AG04450 (cell line): ENCODE measurements around the gene TPST1. TPM values are rescaled to one million over a fixed set of nuclear protein-coding genes. Genes with fewer than 3 reads are reported as not detected.
"Not testable (repeated sequence)": the region's sequence is repeated elsewhere in the genome, so short reads cannot be mapped to it uniquely, and the experiment has no call there.

ENCODE experiments used
- CTCF ChIA-PET: fragments of 300-600, 350-600 bp; formaldehyde crosslinking; extraction: SDS; loops from one replicate; lab custom pipeline; 2022; ENCODE audit warnings: antibody characterized with exemption, inconsistent platforms; lab: Charles Lee
- POLR2A ChIA-PET: fragments of 350-600 bp; formaldehyde crosslinking; extraction: SDS; loops from one replicate; lab custom pipeline; 2021; ENCODE audit warnings: antibody characterized with exemption, inconsistent platforms; lab: Yijun Ruan, JAX
- DNase-seq: peaks from one replicate; pipeline ENCODE4 v3.0.0-alpha.2; 2011; ENCODE audit warnings: low read depth, low spot score
- H3K27ac ChIP-seq: one replicate; pipeline ENCODE4 v1.5.1; 2012; ENCODE audit warnings: low read depth, low read length, control low read depth
- H3K27me3 ChIP-seq: one replicate; pipeline ENCODE4 v1.6.0; 2012; ENCODE audit warnings: low read length; ENCODE audit not compliant: control insufficient read depth, insufficient read depth
- H3K4me3 ChIP-seq: 2 replicates; pipeline ENCODE4 v1.5.1; 2011; ENCODE audit warnings: mild to moderate bottlenecking, low read depth, low read length, control low read depth
- H3K9me3 ChIP-seq: 2 replicates; pipeline ENCODE4 v1.5.1; 2012; ENCODE audit warnings: low read length; ENCODE audit not compliant: control insufficient read depth, insufficient read depth
- polyA plus RNA-seq: library from polyadenylated mRNA; depleted of rRNA; stranded (reverse); fragments of >200 nt; gene quantifications from 2 replicates; pipeline ENCODE4 v1.2.3, GENCODE V29; 2011
- TF ChIP-seq, protein P1 (sequence below): IDR thresholded peaks from 2 replicates; pipeline ENCODE4 v1.5.1; 2011; ENCODE audit warnings: low read depth, low read length, control low read depth, inconsistent platforms

The TPST1 gene
- polyA plus RNA-seq, 1 experiment: 129 TPM

DNA sequence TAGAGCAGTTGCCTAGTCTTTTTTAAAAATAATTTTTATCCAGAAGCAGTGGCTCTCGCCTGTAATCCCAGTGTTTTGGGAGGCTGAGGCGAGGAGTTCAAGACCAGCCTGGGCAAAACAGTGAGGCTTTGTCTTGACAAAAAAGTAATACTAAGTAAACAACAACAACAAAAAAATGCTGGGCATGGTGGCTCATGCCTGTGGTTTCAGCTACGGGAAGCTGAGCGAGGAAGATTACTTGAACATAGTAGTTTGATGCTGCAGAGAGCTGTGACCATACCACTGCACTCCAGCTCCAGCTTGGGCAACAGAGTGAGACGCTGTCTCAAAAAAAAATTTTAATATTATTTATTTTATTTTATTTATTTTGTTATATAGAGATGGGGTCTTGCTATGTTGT, 31.3 kb upstream of the TPST1 start:
- Histone ChIP-seq H3K27me3 (no peaks in the 10 kb centered on the region), H3K4me3 (no peak overlapping the region), H3K27ac (no peak overlapping the region), H3K9me3 (peaks cover 6% of the 10 kb centered on the region)
- DNase-seq: no peak
- TF ChIP-seq, protein P1, sequence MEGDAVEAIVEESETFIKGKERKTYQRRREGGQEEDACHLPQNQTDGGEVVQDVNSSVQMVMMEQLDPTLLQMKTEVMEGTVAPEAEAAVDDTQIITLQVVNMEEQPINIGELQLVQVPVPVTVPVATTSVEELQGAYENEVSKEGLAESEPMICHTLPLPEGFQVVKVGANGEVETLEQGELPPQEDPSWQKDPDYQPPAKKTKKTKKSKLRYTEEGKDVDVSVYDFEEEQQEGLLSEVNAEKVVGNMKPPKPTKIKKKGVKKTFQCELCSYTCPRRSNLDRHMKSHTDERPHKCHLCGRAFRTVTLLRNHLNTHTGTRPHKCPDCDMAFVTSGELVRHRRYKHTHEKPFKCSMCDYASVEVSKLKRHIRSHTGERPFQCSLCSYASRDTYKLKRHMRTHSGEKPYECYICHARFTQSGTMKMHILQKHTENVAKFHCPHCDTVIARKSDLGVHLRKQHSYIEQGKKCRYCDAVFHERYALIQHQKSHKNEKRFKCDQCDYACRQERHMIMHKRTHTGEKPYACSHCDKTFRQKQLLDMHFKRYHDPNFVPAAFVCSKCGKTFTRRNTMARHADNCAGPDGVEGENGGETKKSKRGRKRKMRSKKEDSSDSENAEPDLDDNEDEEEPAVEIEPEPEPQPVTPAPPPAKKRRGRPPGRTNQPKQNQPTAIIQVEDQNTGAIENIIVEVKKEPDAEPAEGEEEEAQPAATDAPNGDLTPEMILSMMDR: no peak
- ChIA-PET POLR2A (no interaction called here), CTCF (no interaction called here)

DNA sequence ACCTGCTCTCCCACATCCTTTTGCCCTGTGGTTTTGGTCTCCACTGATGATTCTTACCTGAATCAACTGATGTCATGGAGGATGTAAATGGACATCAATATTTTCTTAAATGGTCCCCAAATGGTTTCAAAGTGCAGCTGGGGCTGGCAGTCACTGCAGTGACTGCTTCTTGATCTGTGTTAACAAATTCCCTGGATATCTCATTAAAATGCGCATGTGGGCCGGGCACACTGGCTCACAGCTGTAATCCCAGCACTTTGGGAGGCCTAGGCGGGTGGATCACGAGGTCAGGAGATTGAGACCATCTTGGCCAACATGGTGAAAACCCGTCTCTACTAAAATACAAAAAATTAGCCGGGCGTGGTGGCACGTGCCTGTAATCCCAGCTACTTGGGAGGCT, 30.1 kb upstream of the TPST1 start:
- POLR2A ChIA-PET, DNase-seq, H3K27ac ChIP-seq, H3K9me3 ChIP-seq, H3K27me3 ChIP-seq, H3K4me3 ChIP-seq, CTCF ChIA-PET: not testable (repeated sequence)

DNA sequence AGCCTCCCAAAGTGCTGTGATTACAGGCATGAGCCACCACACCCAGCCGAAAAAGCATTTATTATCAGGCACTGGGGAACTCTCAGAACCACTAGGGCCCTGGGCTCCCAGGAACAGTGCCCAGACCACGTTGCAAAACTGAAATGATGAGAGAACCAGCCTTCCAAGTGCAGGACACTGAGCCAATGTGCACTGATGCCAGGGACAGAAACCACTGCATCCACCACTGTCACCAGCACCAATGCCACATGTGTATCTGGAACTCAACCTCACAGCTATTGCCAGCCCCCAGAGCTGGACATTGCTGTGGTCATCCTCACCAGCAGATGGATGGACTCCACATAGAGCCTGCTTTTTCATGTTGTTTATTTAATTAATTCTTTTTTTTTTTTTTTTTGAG, 28.2 kb upstream of the TPST1 start:
- CTCF ChIA-PET: interaction anchor here (0.7 kb wide), 2 partner anchors 11 to 92 kb away, joined by 3 to 5 read pairs; no protein-coding TSS in a partner anchor
- POLR2A ChIA-PET: interaction anchor here (0.7 to 0.8 kb wide), 2 partner anchors 24 to 32 kb away, joined by 4 to 5 read pairs; no protein-coding TSS in a partner anchor
- TF ChIP-seq, protein P1: no peak
- Histone ChIP-seq H3K27me3 (no peaks in the 10 kb centered on the region), H3K9me3 (no peaks in the 10 kb centered on the region; the same call in 1 of the 2 replicates), H3K27ac (no peak overlapping the region), H3K4me3 (no peak overlapping the region)
- DNase-seq: no peak

DNA sequence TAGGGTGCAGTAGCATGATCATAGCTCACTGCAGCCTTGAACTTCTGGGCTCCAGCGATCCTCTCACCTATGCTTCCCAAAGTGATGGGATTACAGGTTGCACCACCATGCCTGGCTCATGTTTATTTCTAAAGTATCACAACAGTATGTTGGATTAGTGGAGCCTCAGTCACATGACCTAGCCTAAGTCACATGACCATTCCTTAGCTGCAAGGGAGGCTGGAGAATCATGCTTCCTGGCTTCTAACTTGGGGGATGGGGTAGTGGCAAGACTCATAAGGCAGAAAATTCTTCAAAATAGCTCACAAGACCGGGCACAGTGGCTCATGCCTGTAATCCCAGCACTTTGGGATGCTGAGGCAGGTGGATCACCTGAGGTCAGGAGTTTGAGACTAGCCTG, 26.9 kb upstream of the TPST1 start:
- TF ChIP-seq, protein P1: no peak
- no peak for DNase-seq
- Histone ChIP-seq H3K27ac (no peak overlapping the region), H3K4me3 (no peak overlapping the region), H3K27me3 (no peaks in the 10 kb centered on the region), H3K9me3 (no peaks in the 10 kb centered on the region; the same call in 1 of the 2 replicates)
- POLR2A ChIA-PET: no interaction called here
- CTCF ChIA-PET: interaction anchor here (0.7 kb wide), 1 partner anchor 234 kb away, joined by 6 read pairs; no protein-coding TSS in a partner anchor

DNA sequence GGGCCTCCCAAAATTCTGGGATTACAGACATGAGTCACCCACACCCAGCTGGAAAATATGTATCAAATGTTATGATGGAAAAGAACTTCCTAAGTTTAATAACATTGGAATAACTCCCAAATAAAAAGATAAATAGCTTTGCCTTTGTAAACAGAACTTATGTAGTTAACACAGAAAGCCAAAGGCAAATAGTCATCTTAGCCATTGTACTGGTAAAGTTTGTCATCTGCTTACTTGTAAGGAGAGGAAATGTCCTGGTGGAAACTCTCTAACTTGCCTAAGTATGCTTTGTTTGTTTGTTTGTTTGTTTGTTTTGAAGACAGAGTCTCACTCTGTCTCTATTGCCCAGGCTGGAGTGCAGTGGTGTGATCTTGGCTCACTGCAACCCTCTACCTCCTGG, 23.8 kb upstream of the TPST1 start:
- POLR2A ChIA-PET: interaction anchor here (2.1 kb wide), 1 partner anchor 13 kb away, joined by 6 read pairs; no protein-coding TSS in a partner anchor
- TF ChIP-seq, protein P1: no peak
- no peak overlapping the region for H3K4me3 ChIP-seq
- H3K27me3 ChIP-seq: no peaks in the 10 kb centered on the region
- CTCF ChIA-PET: interaction anchor here (0.8 kb wide), 1 partner anchor 41 kb away, joined by 3 read pairs; no protein-coding TSS in a partner anchor
- H3K27ac ChIP-seq: no peak overlapping the region
- DNase-seq: no peak
- H3K9me3 ChIP-seq: peaks cover 10% of the 10 kb centered on the region
